ENCODE results near the gene ZFP92. TPM values are rescaled to one million over a fixed set of nuclear protein-coding genes. Genes with fewer than 3 reads are reported as not detected.

ZFP92 gene
- total and polyA plus RNA-seq, 2 experiments from 2014 or later = 0.09 TPM; not detected in 1

GRCh38 chrX:153448556-153449367 lies 37.5 kb downstream of the ZFP92 start:
- no peak for TF ChIP-seq CTCF (IDR thresholded peaks at IDR 0.05; ENCODE audit: low read depth, low read length)
- no peak overlapping the region for H3K27ac ChIP-seq
- no peaks in the 10 kb centered on the region for H3K36me3 ChIP-seq
- peaks cover 6% of the 10 kb centered on the region for H3K4me1 ChIP-seq (ENCODE audit: low read depth)
- no peaks in the 10 kb centered on the region for H3K27me3 ChIP-seq
- DNase-seq (ENCODE audit: low read depth in 1 of 2, low spot score in 1 of 2) = no peak
- no peaks in the 10 kb centered on the region for H3K9me3 ChIP-seq (ENCODE audit: low read depth)
- H3K4me3 ChIP-seq = no peak overlapping the region

DNA sequence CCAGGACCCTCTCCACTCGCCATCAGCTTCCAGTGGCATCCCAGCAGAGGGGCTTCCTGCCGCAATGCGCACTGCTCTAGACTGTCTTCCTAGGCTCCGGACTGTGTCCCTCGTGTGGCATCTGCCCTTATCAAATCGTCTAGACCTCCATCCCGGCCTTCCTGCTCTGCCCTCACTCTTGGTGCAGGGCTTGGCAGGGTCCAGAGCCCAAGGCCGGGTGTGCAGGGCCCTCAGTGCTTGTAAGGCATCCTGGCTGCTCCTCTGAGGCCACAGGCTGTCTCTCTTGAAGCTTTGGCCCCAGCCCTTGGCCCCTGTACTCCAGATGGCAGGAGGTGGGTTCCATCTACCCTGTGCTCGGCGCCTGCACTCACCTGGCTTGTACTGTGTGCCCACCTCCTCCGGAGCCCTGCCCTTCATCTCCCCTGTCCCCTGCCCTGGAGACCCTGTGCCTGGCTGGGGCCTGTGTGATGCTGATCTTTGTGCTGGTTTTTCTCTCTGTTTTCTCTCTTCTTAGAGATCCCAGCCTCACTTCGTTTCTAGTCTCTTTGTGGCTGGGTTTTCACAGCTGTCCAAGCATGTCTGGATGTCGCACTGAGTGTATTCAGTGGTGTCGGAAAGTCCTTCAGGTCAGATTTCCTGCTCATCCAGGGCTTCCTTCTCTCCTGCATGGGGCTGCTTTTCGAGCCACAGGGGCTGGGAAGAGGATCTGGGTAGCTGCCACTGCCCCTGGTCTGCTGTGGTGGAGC lies 38.3 kb downstream of the ZFP92 start:
- Histone ChIP-seq H3K27ac (no peak overlapping the region), H3K27me3 (no peaks in the 10 kb centered on the region), H3K36me3 (no peaks in the 10 kb centered on the region), H3K4me1 (ENCODE audit: low read depth) (peaks cover 6% of the 10 kb centered on the region), H3K4me3 (no peak overlapping the region), H3K9me3 (ENCODE audit: low read depth) (no peaks in the 10 kb centered on the region)
- TF ChIP-seq CTCF (IDR thresholded peaks at IDR 0.05; ENCODE audit: low read depth, low read length) = no peak
- no peak for DNase-seq (ENCODE audit: low read depth in 1 of 2, low spot score in 1 of 2)

GRCh38 chrX:153450114-153450948 lies 39.1 kb downstream of the ZFP92 start:
- Histone ChIP-seq H3K4me1 (ENCODE audit: low read depth) (peaks cover 6% of the 10 kb centered on the region), H3K27ac (no peak overlapping the region), H3K9me3 (ENCODE audit: low read depth) (no peaks in the 10 kb centered on the region), H3K36me3 (no peaks in the 10 kb centered on the region), H3K27me3 (no peaks in the 10 kb centered on the region), H3K4me3 (no peak overlapping the region)
- no peak for TF ChIP-seq CTCF (IDR thresholded peaks at IDR 0.05; ENCODE audit: low read depth, low read length)
- no peak for DNase-seq (ENCODE audit: low read depth in 1 of 2, low spot score in 1 of 2)

- no peak for DNase-seq (ENCODE audit: low read depth in 1 of 2, low spot score in 1 of 2)
- Histone ChIP-seq H3K9me3 (ENCODE audit: low read depth) (no peaks in the 10 kb centered on the region), H3K27ac (no peak overlapping the region), H3K4me1 (ENCODE audit: low read depth) (peaks cover 6% of the 10 kb centered on the region), H3K27me3 (no peaks in the 10 kb centered on the region), H3K36me3 (no peaks in the 10 kb centered on the region), H3K4me3 (no peak overlapping the region)
- TF ChIP-seq CTCF (IDR thresholded peaks at IDR 0.05; ENCODE audit: low read depth, low read length) = no peak
Observed at GRCh38 chrX:153450949-153451277, 39.6 kb downstream of the ZFP92 start.

DNA sequence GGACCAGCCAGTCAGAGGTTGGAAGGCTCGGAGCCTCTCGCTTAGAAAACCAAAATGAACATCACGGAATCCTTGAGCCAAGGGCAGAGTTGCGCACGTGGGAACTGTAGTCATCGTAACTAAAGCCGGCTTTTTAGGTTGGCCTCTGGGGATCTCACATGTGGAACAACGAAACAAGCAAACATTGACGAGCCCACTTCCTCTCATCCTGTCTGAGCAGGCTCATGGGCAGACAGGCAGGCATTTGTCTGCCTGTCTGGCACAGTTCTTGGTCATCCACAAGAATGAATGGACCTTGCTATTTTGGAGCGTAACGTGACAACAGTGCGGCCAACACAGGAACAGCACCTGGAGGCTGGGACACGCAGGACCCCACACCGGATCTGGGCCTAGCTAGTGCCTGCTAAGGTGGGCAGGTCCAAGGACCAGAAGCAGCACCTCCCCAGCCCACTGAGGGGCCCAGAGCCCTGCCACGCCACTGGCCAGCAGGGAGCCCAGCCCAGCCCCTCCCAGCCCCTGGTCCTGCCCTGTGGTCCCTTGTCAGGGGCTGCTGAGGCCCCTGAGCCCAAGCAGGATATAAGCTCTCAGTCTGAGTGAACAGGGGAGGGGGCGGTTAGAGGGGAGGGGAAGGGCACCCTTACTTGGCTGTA lies 43.8 kb downstream of the ZFP92 start:
- Histone ChIP-seq H3K4me3 (no peak overlapping the region), H3K4me1 (ENCODE audit: low read depth) (peaks cover 6% of the 10 kb centered on the region), H3K9me3 (ENCODE audit: low read depth) (no peaks in the 10 kb centered on the region), H3K27me3 (no peaks in the 10 kb centered on the region), H3K27ac (no peak overlapping the region), H3K36me3 (no peaks in the 10 kb centered on the region)
- TF ChIP-seq CTCF (IDR thresholded peaks at IDR 0.05; ENCODE audit: low read depth, low read length) = no peak
- DNase-seq (ENCODE audit: low read depth in 1 of 2, low spot score in 1 of 2) = no peak
